ENCODE data around the gene SZRD1.

DNA sequence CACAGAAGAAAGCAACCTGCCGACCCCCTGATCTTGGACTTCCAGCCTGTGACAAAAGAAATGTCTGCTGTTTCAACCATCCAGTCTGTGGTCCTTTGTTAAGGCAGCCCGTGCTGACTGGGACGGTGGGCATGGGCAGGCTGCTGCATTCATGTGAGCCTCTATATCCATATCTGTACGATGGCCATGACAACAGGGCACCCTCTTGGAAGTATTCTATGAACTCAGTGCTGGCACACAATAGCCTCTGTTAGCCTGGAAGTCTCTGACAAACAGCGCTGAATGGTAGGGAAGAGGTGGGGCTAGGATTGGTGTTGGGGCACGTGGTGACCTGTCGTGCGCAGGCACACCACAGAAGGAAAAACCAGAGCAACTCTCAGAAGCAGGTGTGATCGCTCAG, 39.8 kb downstream of the SZRD1 start:
- TF ChIP-seq CTCF (conservative IDR thresholded peaks at IDR 0.05; ENCODE audit: low read length) (no peak), EZH2phosphoT487 (IDR thresholded peaks at IDR 0.05; ENCODE audit: borderline replicate concordance, low read depth, low read length) (no peak)

Measured in OCI-LY7 (cell line).